Fibroblast of the conjunctiva (primary cell): ENCODE results near the gene RASGRF2.
A peak's percentile ranks its signal among the peaks of the same experiment; 100 is the strongest.
"Not testable (repeated sequence)": the region's sequence is repeated elsewhere in the genome, so short reads cannot be mapped to it uniquely, and the experiment has no call there.

Experiments
- DNase-seq: peaks from one replicate; pipeline ENCODE4 v3.0.0-alpha.2; 2010; ENCODE audit warnings: low read depth

The RASGRF2 gene

GRCh38 chr5:80982093-80982492 is 21.9 kb downstream of the RASGRF2 start:
- no peak for DNase-seq

- DNase-seq: no peak
These were observed 25.6 kb downstream of the RASGRF2 start for GRCh38 chr5:80985600-80986228.

GRCh38 chr5:80986382-80986781 is 26.2 kb downstream of the RASGRF2 start:
- DNase-seq: no peak

- no peak for DNase-seq
These were observed 27.1 kb downstream of the RASGRF2 start for GRCh38 chr5:80987078-80987766.

- DNase-seq: no peak
These were observed 28.3 kb downstream of the RASGRF2 start for GRCh38 chr5:80988419-80988935.

- DNase-seq: no peak
These were observed 29.7 kb downstream of the RASGRF2 start for GRCh38 chr5:80989883-80990282.

- no peak for DNase-seq
These were observed 30.4 kb downstream of the RASGRF2 start for GRCh38 chr5:80990527-80990926.

- DNase-seq: no peak
These were observed 30.8 kb downstream of the RASGRF2 start for GRCh38 chr5:80990971-80991370.

GRCh38 chr5:80995908-80996307 is 35.7 kb downstream of the RASGRF2 start:
- DNase-seq: no peak

- DNase-seq: no peak
These were observed 38.4 kb downstream of the RASGRF2 start for GRCh38 chr5:80998590-80998979.

- no peak for DNase-seq
These were observed 43.7 kb downstream of the RASGRF2 start for GRCh38 chr5:81003811-81004386.

GRCh38 chr5:81005708-81006107 is 45.5 kb downstream of the RASGRF2 start:
- no peak for DNase-seq

- no peak for DNase-seq
These were observed 46.1 kb downstream of the RASGRF2 start for GRCh38 chr5:81006231-81006630.

- no peak for DNase-seq
These were observed 46.9 kb downstream of the RASGRF2 start for GRCh38 chr5:81006947-81007636.

GRCh38 chr5:81007637-81008027 is 47.5 kb downstream of the RASGRF2 start:
- no peak for DNase-seq

GRCh38 chr5:81010336-81011169 is 50.4 kb downstream of the RASGRF2 start:
- DNase-seq: peak; percentile 5

- DNase-seq: no peak
These were observed 54.2 kb downstream of the RASGRF2 start for GRCh38 chr5:81014348-81014747.

GRCh38 chr5:81016116-81016515 is 56.0 kb downstream of the RASGRF2 start:
- DNase-seq: no peak

GRCh38 chr5:81017320-81017719 is 57.2 kb downstream of the RASGRF2 start:
- no peak for DNase-seq

GRCh38 chr5:81018608-81019007 is 58.4 kb downstream of the RASGRF2 start:
- DNase-seq: not testable (repeated sequence)

GRCh38 chr5:81019748-81020147 is 59.6 kb downstream of the RASGRF2 start:
- no peak for DNase-seq
